ENCODE results near the gene GRWD1. TPM values are rescaled to one million over a fixed set of nuclear protein-coding genes. Genes with fewer than 3 reads are reported as not detected.

The GRWD1 gene
- total and polyA plus RNA-seq, 2 of the 8 experiments (the other 6 are each of a cell fraction or from before 2014, with no cell fraction given): 36.9 to 61.9 TPM

DNA sequence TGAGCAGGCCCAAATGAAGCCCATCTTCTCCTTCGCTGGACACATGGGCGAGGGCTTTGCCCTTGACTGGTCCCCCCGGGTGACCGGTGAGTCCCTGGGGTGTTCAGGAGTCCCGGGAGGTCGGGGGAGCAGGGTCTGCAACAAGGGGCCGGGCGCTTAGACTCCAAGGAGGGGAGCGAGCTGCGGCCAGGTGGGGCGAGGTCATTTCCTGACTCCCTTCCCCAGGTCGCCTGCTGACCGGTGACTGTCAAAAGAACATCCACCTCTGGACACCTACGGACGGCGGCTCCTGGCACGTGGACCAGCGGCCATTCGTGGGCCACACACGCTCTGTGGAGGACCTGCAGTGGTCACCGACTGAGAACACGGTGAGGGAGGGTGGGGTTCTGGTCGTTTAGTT, 4.7 kb downstream of the GRWD1 start:
- Histone ChIP-seq H4K8ac (ENCODE audit: extremely low read depth, insufficient read depth, low read length) (no peak overlapping the region), H2BK5ac (ENCODE audit: low read depth, low read length) (no peak overlapping the region), H3K9me3 (ENCODE audit: insufficient read depth in 2 of 2, low read depth in 1 of 2, low read length in 1 of 2) (no peaks in the 10 kb centered on the region), H4K20me1 (replicated peaks in 1 of 2; ENCODE audit: control insufficient read depth in 1 of 2, insufficient read depth in 2 of 2, low read length in 2 of 2) (peaks cover 0 to 22% of the 10 kb centered on the region in 2 experiments), H3K56ac (replicated peaks; ENCODE audit: insufficient read length, low read depth, low read length) (no peak overlapping the region), H3K23me2 (ENCODE audit: low read depth, low read length) (peaks cover 3% of the 10 kb centered on the region), H2AK5ac (ENCODE audit: low read depth, low read length) (no peak overlapping the region), H4K91ac (replicated peaks; ENCODE audit: insufficient read length, low read length) (no peak overlapping the region), H2BK20ac (ENCODE audit: low read length) (no peak overlapping the region), H3K23ac (ENCODE audit: insufficient read length) (no peak overlapping the region), H3K9ac (replicated peaks in 1 of 4; ENCODE audit: extremely low read depth in 1 of 4, low read depth in 3 of 4, low read length in 3 of 4) (no peak overlapping the region), H2AFZ (ENCODE audit: low read length) (no peak overlapping the region), H3K79me1 (ENCODE audit: low read depth, low read length) (peaks cover 6% of the 10 kb centered on the region; the same call in 1 of the 2 replicates), H3K4me3 (ENCODE audit: extremely low read depth in 1 of 4, insufficient read depth in 2 of 4, low read depth in 3 of 4, low read length in 4 of 4) (no peak overlapping the region), H3K79me2 (ENCODE audit: control insufficient read depth in 1 of 2, insufficient read depth in 2 of 2, low read length in 2 of 2) (peaks cover 0 to 8% of the 10 kb centered on the region in 2 experiments; a peak in 2 of 4 replicates), H3K4ac (replicated peaks; ENCODE audit: insufficient read length, low read depth, low read length) (no peak overlapping the region), H3K18ac (ENCODE audit: extremely low read depth, low read length) (no peak overlapping the region), H3K14ac (ENCODE audit: insufficient read length) (no peak overlapping the region), H4K5ac (ENCODE audit: insufficient read length, low read depth, low read length) (no peak overlapping the region), H3K4me1 (replicated peaks in 1 of 4; ENCODE audit: control insufficient read depth in 3 of 4, insufficient read depth in 4 of 4, low read length in 3 of 4) (peaks cover 0 to 1% (median 0%) of the 10 kb centered on the region in 4 experiments; a peak in 1 of 7 replicates), H2BK120ac (replicated peaks; ENCODE audit: low read depth, low read length) (no peak overlapping the region), H2BK12ac (ENCODE audit: low read depth, low read length) (no peak overlapping the region), H3K27me3 (replicated peaks in 1 of 4; ENCODE audit: control insufficient read depth in 3 of 4, extremely low read depth in 1 of 4, insufficient read depth in 3 of 4, low read length in 3 of 4) (no peaks in the 10 kb centered on the region), H2BK15ac (ENCODE audit: low read length) (no peak overlapping the region), H3K4me2 (ENCODE audit: insufficient read depth in 1 of 2, low read depth in 2 of 2, low read length in 2 of 2) (no peak overlapping the region), H3K27ac (ENCODE audit: low read depth, low read length) (no peak overlapping the region), H3K36me3 (ENCODE audit: control insufficient read depth in 2 of 4, insufficient read depth in 4 of 4, low read length in 3 of 4) (peaks cover 26 to 64% (median 51%) of the 10 kb centered on the region in 4 experiments)
- TF ChIP-seq TEAD4 (IDR thresholded peaks at IDR 0.05; ENCODE audit: low read depth, low read length) (no peak), SP1 (IDR thresholded peaks at IDR 0.05; ENCODE audit: low read depth, low read length) (no peak), SUZ12 (IDR thresholded peaks at IDR 0.05; ENCODE audit: low read length) (no peak)
- TF ChIP-seq, protein P1, sequence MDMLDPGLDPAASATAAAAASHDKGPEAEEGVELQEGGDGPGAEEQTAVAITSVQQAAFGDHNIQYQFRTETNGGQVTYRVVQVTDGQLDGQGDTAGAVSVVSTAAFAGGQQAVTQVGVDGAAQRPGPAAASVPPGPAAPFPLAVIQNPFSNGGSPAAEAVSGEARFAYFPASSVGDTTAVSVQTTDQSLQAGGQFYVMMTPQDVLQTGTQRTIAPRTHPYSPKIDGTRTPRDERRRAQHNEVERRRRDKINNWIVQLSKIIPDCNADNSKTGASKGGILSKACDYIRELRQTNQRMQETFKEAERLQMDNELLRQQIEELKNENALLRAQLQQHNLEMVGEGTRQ (IDR thresholded peaks at IDR 0.05; ENCODE audit: low read length): no peak
- FAIRE-seq (no peak), DNase-seq (ENCODE audit: low read depth in 1 of 2, low spot score in 2 of 2) (no peak)
- POLR2A ChIA-PET (ENCODE audit: partially characterized antibody): interaction anchor here (0.7 to 3.7 kb wide), 5 partner anchors 11 to 24 kb away, joined by 3 to 17 read pairs (median 5); no protein-coding TSS in a partner anchor
- CTCF ChIA-PET (ENCODE audit: partially characterized antibody): interaction anchor here (0.6 to 1.5 kb wide), 4 partner anchors 59 to 140 kb away, joined by 3 to 4 read pairs (median 3); partner anchors contain the start of gene KDELR1
- 96% methylated on average over 19 of the region's 23 CpGs; no CpG with 5 or more reads in 1 of the 2 experiments for WGBS, 2 experiments (ENCODE audit: extremely low coverage in 1 of 2, insufficient coverage in 1 of 2, insufficient read length in 1 of 2, insufficient replicate concordance in 2 of 2, low coverage in 1 of 2, low lambda C conversion rate in 2 of 2, missing lambda C conversion rate in 1 of 2)
